K562 (cell line): ENCODE data around the gene FGFRL1. TPM values are rescaled to one million over a fixed set of nuclear protein-coding genes. Genes with fewer than 3 reads are reported as not detected.

Experiments used
- CBX1 ChIP-seq: sonication (generic); IDR thresholded peaks from 2 replicates; pipeline ENCODE4 v1.6.1; 2016; ENCODE audit warnings: antibody characterized with exemption, low read depth, mild to moderate bottlenecking
- CCAR2 ChIP-seq: fragments of 200-400 bp; formaldehyde crosslinking; IDR thresholded peaks from 2 replicates; pipeline ENCODE4 v1.6.1; 2017; ENCODE audit warnings: mild to moderate bottlenecking, low read depth, low read length
- GABPB1 ChIP-seq: sonication (generic); formaldehyde crosslinking; IDR thresholded peaks from 2 replicates; pipeline ENCODE4 v1.8.0; 2022; ENCODE audit warnings: mild to moderate bottlenecking, missing genetic modification reagents
- HDAC1 ChIP-seq, 2 experiments: fragments of 450-650 bp; IDR thresholded peaks; 2 replicates each; pipeline ENCODE4 v1.6.1; 2016 to 2017; ENCODE audit warnings: inconsistent platforms in 1 of 2, mild to moderate bottlenecking in 1 of 2, moderate library complexity in 1 of 2
- KAT7 ChIP-seq: sonication (generic); formaldehyde crosslinking; IDR thresholded peaks from 2 replicates; pipeline ENCODE4 v1.8.0; 2022; ENCODE audit warnings: missing genetic modification reagents, mild to moderate bottlenecking, borderline replicate concordance
- MTF1 ChIP-seq: fragments of 250-450 bp; sonication (Bioruptor Pico); IDR thresholded peaks from 2 replicates; pipeline ENCODE4 v1.9.0; 2021; ENCODE audit warnings: moderate library complexity, mild to moderate bottlenecking, inconsistent platforms, borderline replicate concordance
- RFX1 ChIP-seq: fragments of 450-650 bp; IDR thresholded peaks from 2 replicates; pipeline ENCODE4 v1.6.1; 2016; ENCODE audit warnings: mild to moderate bottlenecking, moderate library complexity
- SIN3A ChIP-seq, 2 experiments: fragments of 150-350 bp in 1 of 2; IDR thresholded peaks; 2 replicates each; pipeline ENCODE4 v1.6.1; 2011 to 2016; ENCODE audit warnings: borderline replicate concordance in 2 of 2, low read depth in 2 of 2, low read length in 2 of 2, mild to moderate bottlenecking in 2 of 2, moderate library complexity in 2 of 2; ENCODE audit not compliant: control insufficient read depth in 1 of 2
- SMAD4 ChIP-seq: fragments of 250-450 bp; sonication (Bioruptor Pico); conservative IDR thresholded peaks from 2 replicates; pipeline ENCODE4 v1.8.0; 2021; ENCODE audit warnings: inconsistent platforms, mild to moderate bottlenecking, moderate library complexity
- SP1 ChIP-seq: sonication (generic); formaldehyde crosslinking; IDR thresholded peaks from 2 replicates; pipeline ENCODE4 v1.8.1; 2022; ENCODE audit warnings: mild to moderate bottlenecking, missing genetic modification reagents
- ZBTB17 ChIP-seq: fragments of 450-650 bp; formaldehyde crosslinking; IDR thresholded peaks from 2 replicates; pipeline ENCODE4 v1.4.0; 2020; ENCODE audit warnings: mild to moderate bottlenecking
- ZNF133 ChIP-seq: fragments of 250-450 bp; sonication (Bioruptor Pico); IDR thresholded peaks from 2 replicates; pipeline ENCODE4 v1.4.0; 2020; ENCODE audit warnings: mild to moderate bottlenecking
- ZNF263 ChIP-seq: sonication (generic); formaldehyde crosslinking; IDR thresholded peaks from 2 replicates; pipeline ENCODE4 v1.8.0; 2022; ENCODE audit warnings: mild to moderate bottlenecking, missing genetic modification reagents, borderline replicate concordance
- ZNF436 ChIP-seq: fragments of 250-450, 450-650 bp; sonication (Bioruptor Pico); formaldehyde crosslinking; IDR thresholded peaks from 2 replicates; pipeline ENCODE4 v1.7.0; 2020; ENCODE audit warnings: mild to moderate bottlenecking
- polyA plus RNA-seq, 8 experiments: library from polyadenylated mRNA; depleted of rRNA in 4 of 8; stranded (reverse) in 5 of 8; unstranded in 3 of 8; fragments of >200 nt; fragmentation: Nextera tagmentation in 2 of 8; fragmentation: Illumina TruSeq in 1 of 8; extraction: Ambion mirVana in 2 of 8; extraction: Trizol in 1 of 8; gene quantifications; 2 replicates each; pipeline versions ENCODE4 v1.2.1 to v1.2.3, GENCODE V29; 2011 to 2014; ENCODE audit warnings: inconsistent platforms in 1 of 8, missing spikeins in 1 of 8
- total RNA-seq, 7 experiments: library from RNA; depleted of rRNA in 6 of 7; stranded (reverse); fragments of >200 nt in 6 of 7; fragmentation: Illumina TruSeq in 2 of 7; extraction: Trizol in 2 of 7; gene quantifications; 2 replicates each; pipeline versions ENCODE4 v1.2.1 to v1.2.3, GENCODE V29; 2011 to 2021; ENCODE audit warnings: low replicate concordance in 1 of 7
- TF ChIP-seq, protein P1 (sequence below): sonication (generic); formaldehyde crosslinking; IDR thresholded peaks from 2 replicates; pipeline ENCODE4 v1.8.0; 2022; ENCODE audit warnings: mild to moderate bottlenecking, missing genetic modification reagents, borderline replicate concordance
- TF ChIP-seq, protein P2 (sequence below): sonication (generic); formaldehyde crosslinking; IDR thresholded peaks from 2 replicates; pipeline ENCODE4 v1.8.0; 2022; ENCODE audit warnings: mild to moderate bottlenecking, missing genetic modification reagents
- TF ChIP-seq, protein P3 (sequence below): sonication (generic); formaldehyde crosslinking; IDR thresholded peaks from 2 replicates; pipeline ENCODE4 v1.9.0; 2022; ENCODE audit warnings: mild to moderate bottlenecking, missing genetic modification reagents
- TF ChIP-seq, protein P4 (sequence below): sonication (generic); formaldehyde crosslinking; IDR thresholded peaks from 2 replicates; pipeline ENCODE4 v1.8.0; 2022; ENCODE audit warnings: missing genetic modification reagents, mild to moderate bottlenecking, moderate library complexity, borderline replicate concordance

FGFRL1 gene
- total and polyA plus RNA-seq, 9 of the 15 experiments (the other 6 are each of a cell fraction or from before 2014, with no cell fraction given), result 0.34 to 49.9 (median 14.6) TPM

DNA sequence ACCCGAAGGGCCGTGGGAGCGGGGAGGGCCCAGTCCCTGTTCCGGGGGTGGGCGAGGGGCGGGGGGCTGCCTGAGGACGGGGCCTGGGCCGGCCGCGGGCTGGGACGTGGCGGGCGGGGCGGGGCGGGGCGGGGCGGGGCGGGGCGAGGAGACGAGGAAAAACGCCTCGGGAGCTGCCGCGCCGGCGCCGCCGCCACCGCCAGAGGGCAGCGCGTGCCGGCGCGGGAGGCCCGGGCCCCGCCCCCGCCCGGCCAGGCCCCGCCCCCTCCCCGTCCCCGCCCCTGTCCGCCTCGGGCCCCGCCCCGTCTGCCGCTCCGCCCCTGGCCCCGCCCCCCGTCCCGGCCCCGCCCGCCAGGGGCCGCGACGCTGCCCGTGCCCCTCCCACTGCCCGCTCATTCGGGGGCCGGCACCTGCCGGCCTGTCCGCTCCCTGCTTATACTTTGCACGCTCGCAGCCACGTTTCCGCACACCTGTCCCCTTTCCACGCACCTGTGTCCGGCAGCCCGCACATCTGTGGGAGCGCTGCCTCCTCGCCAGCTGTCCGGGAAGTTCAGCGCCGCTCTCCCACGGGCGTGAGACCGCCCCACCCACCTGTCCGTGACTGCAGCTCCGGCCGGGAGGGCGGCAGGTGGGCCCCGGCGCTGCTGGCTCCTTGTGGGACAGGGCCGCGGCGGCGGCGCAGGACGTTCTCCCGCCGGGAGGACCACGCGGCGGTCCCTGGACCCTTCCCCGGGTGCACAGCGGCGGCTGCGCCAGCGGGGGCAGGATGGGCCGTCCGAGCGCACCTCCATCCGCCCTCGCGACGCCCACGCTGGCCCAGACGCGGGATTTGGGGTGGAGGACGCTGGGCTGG is 1.7 kb upstream of the FGFRL1 start (continued):
- TF ChIP-seq, protein P1, sequence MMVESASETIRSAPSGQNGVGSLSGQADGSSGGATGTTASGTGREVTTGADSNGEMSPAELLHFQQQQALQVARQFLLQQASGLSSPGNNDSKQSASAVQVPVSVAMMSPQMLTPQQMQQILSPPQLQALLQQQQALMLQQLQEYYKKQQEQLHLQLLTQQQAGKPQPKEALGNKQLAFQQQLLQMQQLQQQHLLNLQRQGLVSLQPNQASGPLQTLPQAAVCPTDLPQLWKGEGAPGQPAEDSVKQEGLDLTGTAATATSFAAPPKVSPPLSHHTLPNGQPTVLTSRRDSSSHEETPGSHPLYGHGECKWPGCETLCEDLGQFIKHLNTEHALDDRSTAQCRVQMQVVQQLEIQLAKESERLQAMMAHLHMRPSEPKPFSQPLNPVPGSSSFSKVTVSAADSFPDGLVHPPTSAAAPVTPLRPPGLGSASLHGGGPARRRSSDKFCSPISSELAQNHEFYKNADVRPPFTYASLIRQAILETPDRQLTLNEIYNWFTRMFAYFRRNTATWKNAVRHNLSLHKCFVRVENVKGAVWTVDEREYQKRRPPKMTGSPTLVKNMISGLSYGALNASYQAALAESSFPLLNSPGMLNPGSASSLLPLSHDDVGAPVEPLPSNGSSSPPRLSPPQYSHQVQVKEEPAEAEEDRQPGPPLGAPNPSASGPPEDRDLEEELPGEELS (CRISPR knock-in tag), result 0 out of 2 replicates have a peak, but pooled peaks have one; percentile 47
- no peak for TF ChIP-seq ZNF133 (CRISPR knock-in tag)
- no peak for TF ChIP-seq RFX1
- peak; percentile 48 for TF ChIP-seq SP1
- TF ChIP-seq, protein P2, sequence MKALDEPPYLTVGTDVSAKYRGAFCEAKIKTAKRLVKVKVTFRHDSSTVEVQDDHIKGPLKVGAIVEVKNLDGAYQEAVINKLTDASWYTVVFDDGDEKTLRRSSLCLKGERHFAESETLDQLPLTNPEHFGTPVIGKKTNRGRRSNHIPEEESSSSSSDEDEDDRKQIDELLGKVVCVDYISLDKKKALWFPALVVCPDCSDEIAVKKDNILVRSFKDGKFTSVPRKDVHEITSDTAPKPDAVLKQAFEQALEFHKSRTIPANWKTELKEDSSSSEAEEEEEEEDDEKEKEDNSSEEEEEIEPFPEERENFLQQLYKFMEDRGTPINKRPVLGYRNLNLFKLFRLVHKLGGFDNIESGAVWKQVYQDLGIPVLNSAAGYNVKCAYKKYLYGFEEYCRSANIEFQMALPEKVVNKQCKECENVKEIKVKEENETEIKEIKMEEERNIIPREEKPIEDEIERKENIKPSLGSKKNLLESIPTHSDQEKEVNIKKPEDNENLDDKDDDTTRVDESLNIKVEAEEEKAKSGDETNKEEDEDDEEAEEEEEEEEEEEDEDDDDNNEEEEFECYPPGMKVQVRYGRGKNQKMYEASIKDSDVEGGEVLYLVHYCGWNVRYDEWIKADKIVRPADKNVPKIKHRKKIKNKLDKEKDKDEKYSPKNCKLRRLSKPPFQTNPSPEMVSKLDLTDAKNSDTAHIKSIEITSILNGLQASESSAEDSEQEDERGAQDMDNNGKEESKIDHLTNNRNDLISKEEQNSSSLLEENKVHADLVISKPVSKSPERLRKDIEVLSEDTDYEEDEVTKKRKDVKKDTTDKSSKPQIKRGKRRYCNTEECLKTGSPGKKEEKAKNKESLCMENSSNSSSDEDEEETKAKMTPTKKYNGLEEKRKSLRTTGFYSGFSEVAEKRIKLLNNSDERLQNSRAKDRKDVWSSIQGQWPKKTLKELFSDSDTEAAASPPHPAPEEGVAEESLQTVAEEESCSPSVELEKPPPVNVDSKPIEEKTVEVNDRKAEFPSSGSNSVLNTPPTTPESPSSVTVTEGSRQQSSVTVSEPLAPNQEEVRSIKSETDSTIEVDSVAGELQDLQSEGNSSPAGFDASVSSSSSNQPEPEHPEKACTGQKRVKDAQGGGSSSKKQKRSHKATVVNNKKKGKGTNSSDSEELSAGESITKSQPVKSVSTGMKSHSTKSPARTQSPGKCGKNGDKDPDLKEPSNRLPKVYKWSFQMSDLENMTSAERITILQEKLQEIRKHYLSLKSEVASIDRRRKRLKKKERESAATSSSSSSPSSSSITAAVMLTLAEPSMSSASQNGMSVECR (CRISPR knock-in tag), result peak; percentile 48; the same call in 1 of the 2 replicates
- TF ChIP-seq SMAD4 (CRISPR knock-in tag), result peak; percentile 77
- TF ChIP-seq ZNF436 (CRISPR knock-in tag), result no peak
- no peak for TF ChIP-seq CCAR2
- 0 out of 2 replicates have a peak, but pooled peaks have one; percentile 40 for TF ChIP-seq KAT7 (CRISPR knock-in tag)
- no peak for TF ChIP-seq MTF1
- TF ChIP-seq, protein P3, sequence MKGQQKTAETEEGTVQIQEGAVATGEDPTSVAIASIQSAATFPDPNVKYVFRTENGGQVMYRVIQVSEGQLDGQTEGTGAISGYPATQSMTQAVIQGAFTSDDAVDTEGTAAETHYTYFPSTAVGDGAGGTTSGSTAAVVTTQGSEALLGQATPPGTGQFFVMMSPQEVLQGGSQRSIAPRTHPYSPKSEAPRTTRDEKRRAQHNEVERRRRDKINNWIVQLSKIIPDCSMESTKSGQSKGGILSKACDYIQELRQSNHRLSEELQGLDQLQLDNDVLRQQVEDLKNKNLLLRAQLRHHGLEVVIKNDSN (CRISPR knock-in tag), result 0 out of 2 replicates have a peak, but pooled peaks have one; percentile 4
- TF ChIP-seq, protein P4, sequence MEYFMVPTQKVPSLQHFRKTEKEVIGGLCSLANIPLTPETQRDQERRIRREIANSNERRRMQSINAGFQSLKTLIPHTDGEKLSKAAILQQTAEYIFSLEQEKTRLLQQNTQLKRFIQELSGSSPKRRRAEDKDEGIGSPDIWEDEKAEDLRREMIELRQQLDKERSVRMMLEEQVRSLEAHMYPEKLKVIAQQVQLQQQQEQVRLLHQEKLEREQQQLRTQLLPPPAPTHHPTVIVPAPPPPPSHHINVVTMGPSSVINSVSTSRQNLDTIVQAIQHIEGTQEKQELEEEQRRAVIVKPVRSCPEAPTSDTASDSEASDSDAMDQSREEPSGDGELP (CRISPR knock-in tag), result peak; percentile 62
- TF ChIP-seq GABPB1 (CRISPR knock-in tag), result no peak
- 0 out of 4 replicates have a peak, but pooled peaks of 1 of the 2 experiments have one; percentile 41 for TF ChIP-seq SIN3A (IDR thresholded peaks at IDR 0.05; ENCODE audit: borderline replicate concordance in 2 of 2, control insufficient read depth in 1 of 2, low read depth in 2 of 2, low read length in 2 of 2)
- peak; percentile 26; the same call in 1 of the 2 replicates for TF ChIP-seq ZNF263
- no peak for TF ChIP-seq ZBTB17 (CRISPR knock-in tag)
- TF ChIP-seq CBX1, result no peak
- TF ChIP-seq HDAC1 (IDR thresholded peaks at IDR 0.05), result peak in 1 of 2 experiments; percentile 66; a peak in 1 of 4 replicates
